ENCODE results near the gene BCL2. TPM values are rescaled to one million over a fixed set of nuclear protein-coding genes. Genes with fewer than 3 reads are reported as not detected.
A peak's percentile ranks its signal among the peaks of the same experiment; 100 is the strongest.

The BCL2 gene
- total RNA-seq, 1 donor from 2014 or later: 76.1 TPM

DNA sequence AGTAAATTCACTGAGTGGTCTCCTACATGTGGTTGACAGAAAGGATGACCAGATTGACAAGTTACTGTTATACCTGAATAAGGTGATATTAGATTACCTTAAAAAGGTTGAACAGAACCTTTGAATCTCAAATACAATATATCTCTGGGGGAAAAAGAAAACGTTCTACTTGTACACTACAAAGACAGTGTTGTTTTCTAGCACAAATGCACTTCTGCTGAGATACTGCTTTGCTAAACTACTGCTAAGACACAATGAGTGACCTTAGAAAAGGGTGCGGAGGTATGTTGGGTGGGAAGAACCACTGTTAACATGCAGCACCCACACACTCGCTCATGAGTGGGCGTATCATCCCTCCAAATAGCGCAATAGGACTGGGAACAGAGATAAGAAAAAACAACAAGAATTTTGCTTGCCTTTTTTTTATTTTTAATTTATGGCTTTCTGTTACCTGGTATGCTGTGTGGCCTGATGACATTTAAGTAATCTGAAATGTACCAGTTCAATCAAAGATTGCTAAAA is 6.1 kb downstream of the BCL2 start:
- Mint-ChIP-seq H3K4me1 (ENCODE audit: low read depth) (peaks cover 63% of the 10 kb centered on the region), H3K27me3 (ENCODE audit: low read depth) (no peaks in the 10 kb centered on the region), H3K9me3 (no peaks in the 10 kb centered on the region), H3K4me3 (ENCODE audit: low read depth) (peak overlapping the region; percentile 88), H3K36me3 (ENCODE audit: low read depth) (peaks cover 75% of the 10 kb centered on the region), H3K27ac (no peak overlapping the region)
- intact Hi-C loops (cut with micrococcal nuclease): loop anchor here (10.0 kb wide), 2 partner anchors 469 to 599 kb away; partner anchors contain the start of gene PHLPP1
- DNase-seq (ENCODE audit: low spot score): no peak

DNA sequence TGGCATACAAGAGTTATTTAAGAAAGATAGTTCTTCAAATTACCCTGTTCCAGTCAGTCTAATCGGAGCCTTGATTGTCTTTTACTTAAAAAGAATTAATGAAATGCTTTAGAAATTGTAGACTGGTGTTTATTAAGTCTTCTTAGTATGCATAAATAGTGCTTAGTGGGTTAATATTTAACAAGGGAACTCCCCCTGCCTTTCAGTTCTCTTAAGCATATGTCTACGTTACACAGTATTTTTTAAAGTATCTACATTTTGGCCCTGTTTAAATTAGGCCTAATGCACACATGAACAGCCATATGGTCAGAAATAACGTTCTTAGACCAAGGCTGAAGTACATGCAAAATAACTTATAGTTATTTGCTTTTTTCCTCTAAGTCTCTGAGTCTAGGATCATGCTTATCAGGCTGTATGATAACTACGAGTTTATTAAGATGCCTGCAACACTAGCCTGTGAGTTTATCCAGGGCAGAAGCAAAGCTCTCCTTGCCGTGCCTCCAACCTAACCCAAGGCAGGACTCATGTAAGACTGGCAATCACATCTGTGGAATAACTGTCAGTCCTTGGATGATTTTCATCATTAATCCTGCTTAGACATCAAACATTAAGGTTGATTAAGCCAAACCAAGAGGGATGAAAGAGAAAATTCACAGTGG is 6.7 kb downstream of the BCL2 start:
- Mint-ChIP-seq H3K36me3 (ENCODE audit: low read depth) (peaks cover 70% of the 10 kb centered on the region), H3K4me3 (ENCODE audit: low read depth) (peak overlapping the region; percentile 67), H3K9me3 (no peaks in the 10 kb centered on the region), H3K27me3 (ENCODE audit: low read depth) (no peaks in the 10 kb centered on the region), H3K27ac (no peak overlapping the region), H3K4me1 (ENCODE audit: low read depth) (peaks cover 67% of the 10 kb centered on the region)
- DNase-seq (ENCODE audit: low spot score): no peak
- intact Hi-C loops (cut with micrococcal nuclease): loop anchor here (10.0 kb wide), 2 partner anchors 468 to 598 kb away; partner anchors contain the start of gene PHLPP1

DNA sequence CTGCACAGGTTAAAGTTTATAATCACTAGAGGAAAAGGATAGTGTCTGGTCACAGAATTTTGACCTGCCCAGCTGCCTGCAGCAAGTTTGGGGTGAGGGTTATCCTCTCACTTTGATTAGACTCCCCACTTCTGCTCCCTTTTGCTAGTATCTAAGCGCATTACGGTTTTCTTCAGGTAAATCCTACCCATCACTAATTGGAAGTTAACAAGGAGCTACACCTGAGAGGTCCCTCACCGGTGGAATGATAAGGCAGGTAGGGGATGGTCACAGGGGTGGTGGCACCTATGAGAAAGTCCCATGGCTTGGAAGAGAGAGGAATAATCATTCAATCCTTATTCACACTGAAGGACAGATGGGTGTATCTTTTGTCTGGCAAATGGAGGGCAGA is 7.6 kb downstream of the BCL2 start:
- Mint-ChIP-seq H3K4me3 (ENCODE audit: low read depth) (peak overlapping the region; percentile 19), H3K27ac (no peak overlapping the region), H3K27me3 (ENCODE audit: low read depth) (no peaks in the 10 kb centered on the region), H3K36me3 (ENCODE audit: low read depth) (peaks cover 67% of the 10 kb centered on the region), H3K4me1 (ENCODE audit: low read depth) (peaks cover 74% of the 10 kb centered on the region), H3K9me3 (no peaks in the 10 kb centered on the region)
- intact Hi-C loops (cut with micrococcal nuclease): loop anchor here (10.0 kb wide), 2 partner anchors 467 to 597 kb away; partner anchors contain the start of gene PHLPP1
- no peak for DNase-seq (ENCODE audit: low spot score)

DNA sequence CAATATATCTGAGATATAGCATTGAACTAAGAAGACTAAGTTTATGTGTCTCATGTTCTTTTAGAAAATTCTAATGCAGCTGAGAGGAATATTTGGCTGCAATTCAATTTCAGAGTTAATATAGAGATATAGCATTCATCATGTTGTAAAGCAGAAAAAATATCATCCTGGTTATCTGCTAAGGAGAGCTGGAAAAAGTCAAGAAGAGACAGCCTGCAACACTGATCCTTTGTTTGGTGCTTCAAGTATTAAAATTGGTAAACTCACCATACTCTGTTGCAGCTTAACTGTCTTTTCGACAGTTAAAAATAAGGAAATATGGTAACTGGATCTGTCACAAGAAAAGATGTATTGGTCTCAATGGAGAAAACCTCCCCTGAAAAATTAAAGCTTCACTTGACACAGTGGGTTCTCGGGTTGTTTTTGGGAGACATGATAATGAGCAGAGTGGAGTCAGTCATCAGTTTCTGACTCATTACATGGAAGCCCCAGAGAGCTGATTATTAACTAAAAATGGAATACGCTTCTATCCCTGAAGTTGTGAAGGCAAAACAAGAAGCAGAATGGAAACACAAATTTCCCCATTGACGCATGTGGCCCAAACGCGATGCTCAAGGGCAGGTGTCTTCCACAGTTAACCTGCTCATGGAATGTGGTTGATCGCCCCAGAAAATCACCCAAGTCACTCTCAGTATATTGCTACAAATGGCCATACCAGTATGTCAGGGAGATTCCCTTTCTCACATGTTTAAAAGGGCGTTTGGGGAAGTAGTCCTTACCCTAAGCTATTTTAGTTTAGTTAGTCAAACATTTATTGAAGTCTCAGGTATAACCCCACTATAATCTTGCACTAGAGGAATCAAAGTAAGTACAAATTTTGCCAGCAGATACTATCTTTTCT is 8.2 kb downstream of the BCL2 start:
- H3K27ac Mint-ChIP-seq: peak overlapping the region; percentile 13

DNA sequence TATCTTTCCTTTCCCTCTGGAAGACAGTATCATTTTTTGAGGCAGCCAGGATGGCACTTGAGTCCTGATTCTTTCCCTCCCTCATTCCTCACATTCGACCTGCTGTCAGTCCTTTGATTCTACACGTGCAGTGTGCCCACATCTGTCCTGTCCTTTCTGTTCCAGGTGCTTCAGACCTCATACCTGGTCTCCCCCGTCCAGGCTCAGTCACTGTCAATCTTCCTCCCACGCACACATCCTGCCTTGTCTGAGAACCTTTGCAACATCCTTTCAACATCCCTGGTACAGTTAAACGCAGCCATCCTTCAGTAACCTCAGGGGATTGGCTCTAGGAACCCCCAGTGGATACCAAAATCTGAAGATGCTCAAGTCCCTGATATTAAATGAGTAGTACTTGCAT is 10.1 kb downstream of the BCL2 start:
- no peak overlapping the region for H3K27ac Mint-ChIP-seq
- H3K4me1 Mint-ChIP-seq (ENCODE audit: low read depth): peaks cover 78% of the 10 kb centered on the region
- no peaks in the 10 kb centered on the region for H3K27me3 Mint-ChIP-seq (ENCODE audit: low read depth)
- peaks cover 65% of the 10 kb centered on the region for H3K36me3 Mint-ChIP-seq (ENCODE audit: low read depth)
- no peaks in the 10 kb centered on the region for H3K9me3 Mint-ChIP-seq
- H3K4me3 Mint-ChIP-seq (ENCODE audit: low read depth): no peak overlapping the region
- no peak for DNase-seq (ENCODE audit: low spot score)
- intact Hi-C loops (cut with micrococcal nuclease): no loop called here

More for the DNA sequence above, 8.2 kb downstream of the BCL2 start:
- H3K4me1 Mint-ChIP-seq (ENCODE audit: low read depth): peaks cover 79% of the 10 kb centered on the region
- H3K4me3 Mint-ChIP-seq (ENCODE audit: low read depth): no peak overlapping the region
- H3K9me3 Mint-ChIP-seq: no peaks in the 10 kb centered on the region
- DNase-seq (ENCODE audit: low spot score): no peak
- no peaks in the 10 kb centered on the region for H3K27me3 Mint-ChIP-seq (ENCODE audit: low read depth)
- H3K36me3 Mint-ChIP-seq (ENCODE audit: low read depth): peaks cover 67% of the 10 kb centered on the region
- intact Hi-C loops (cut with micrococcal nuclease): loop anchor here (10.0 kb wide), 2 partner anchors 467 to 597 kb away; partner anchors contain the start of gene PHLPP1

DNA sequence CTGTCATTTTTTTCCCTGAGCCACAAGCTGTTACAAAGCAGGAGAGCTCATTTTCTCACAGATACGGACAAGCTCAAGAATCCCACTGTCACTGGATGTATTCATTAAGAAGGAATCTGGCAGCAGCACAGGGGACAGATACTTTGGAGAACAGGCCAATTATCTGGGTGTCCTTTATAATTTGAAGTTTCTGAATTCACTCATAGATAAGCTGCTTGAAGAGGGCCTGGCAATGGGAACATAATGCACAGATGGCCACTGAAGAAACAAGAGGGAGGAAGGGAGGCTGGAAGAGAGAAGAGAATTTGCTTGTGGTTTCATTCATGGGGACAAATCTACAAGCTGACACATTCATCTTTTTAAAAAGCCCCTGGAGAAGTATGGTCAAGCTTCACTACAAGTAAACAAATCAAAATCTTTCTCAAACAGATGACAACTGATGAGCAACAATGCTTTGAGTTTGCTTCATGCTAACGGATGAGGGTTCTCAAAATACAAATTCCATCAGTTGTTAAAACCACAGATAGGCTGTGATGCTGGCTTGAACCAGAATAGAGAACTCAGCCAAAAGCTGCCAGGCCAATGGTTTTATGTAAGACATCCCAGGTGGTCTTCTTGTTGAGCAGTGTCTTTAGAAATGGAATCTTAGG is 11.9 kb downstream of the BCL2 start:
- Mint-ChIP-seq H3K4me3 (ENCODE audit: low read depth) (no peak overlapping the region), H3K27ac (no peak overlapping the region), H3K4me1 (ENCODE audit: low read depth) (peaks cover 76% of the 10 kb centered on the region), H3K9me3 (no peaks in the 10 kb centered on the region), H3K27me3 (ENCODE audit: low read depth) (no peaks in the 10 kb centered on the region), H3K36me3 (ENCODE audit: low read depth) (peaks cover 64% of the 10 kb centered on the region)
- no peak for DNase-seq (ENCODE audit: low spot score)
- intact Hi-C loops (cut with micrococcal nuclease): no loop called here

DNA sequence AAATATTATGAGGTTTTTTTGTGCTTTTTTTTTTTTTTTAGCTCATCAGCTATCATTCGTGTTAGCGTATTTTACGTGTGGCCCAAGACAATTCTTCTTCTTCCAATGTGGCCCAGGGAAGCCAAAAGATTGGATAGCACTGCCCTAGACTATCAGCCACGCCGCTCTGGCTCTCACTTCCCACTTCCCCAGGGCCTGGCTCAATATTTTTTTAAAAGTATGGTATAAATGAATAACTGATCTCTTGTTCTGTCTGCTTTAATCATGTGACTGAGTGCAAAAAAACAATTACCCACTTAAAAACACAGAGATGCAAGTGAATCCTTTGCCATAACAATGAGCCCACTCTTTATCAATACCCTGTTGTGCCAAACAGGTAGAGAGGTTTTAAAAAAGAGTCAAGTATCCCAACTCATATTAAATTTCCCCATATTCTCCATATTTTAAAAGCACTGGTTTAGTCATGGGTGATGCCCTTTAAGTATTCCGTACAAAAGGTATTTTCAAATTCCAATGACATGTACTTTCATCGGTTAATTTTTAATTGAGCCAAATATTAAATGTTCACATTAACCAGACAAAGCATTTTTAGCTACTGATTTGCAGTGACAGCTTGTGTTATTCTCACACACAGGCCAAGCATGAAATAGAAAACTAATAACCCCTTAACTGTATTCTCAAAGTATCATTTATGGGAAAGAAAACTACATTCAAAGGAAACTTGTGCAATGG is 12.6 kb downstream of the BCL2 start:
- no peak overlapping the region for H3K4me3 Mint-ChIP-seq (ENCODE audit: low read depth)
- no peak overlapping the region for H3K27ac Mint-ChIP-seq
- peaks cover 64% of the 10 kb centered on the region for H3K36me3 Mint-ChIP-seq (ENCODE audit: low read depth)
- H3K4me1 Mint-ChIP-seq (ENCODE audit: low read depth): peaks cover 78% of the 10 kb centered on the region
- H3K9me3 Mint-ChIP-seq: no peaks in the 10 kb centered on the region
- intact Hi-C loops (cut with micrococcal nuclease): no loop called here
- H3K27me3 Mint-ChIP-seq (ENCODE audit: low read depth): no peaks in the 10 kb centered on the region
- DNase-seq (ENCODE audit: low spot score): no peak

DNA sequence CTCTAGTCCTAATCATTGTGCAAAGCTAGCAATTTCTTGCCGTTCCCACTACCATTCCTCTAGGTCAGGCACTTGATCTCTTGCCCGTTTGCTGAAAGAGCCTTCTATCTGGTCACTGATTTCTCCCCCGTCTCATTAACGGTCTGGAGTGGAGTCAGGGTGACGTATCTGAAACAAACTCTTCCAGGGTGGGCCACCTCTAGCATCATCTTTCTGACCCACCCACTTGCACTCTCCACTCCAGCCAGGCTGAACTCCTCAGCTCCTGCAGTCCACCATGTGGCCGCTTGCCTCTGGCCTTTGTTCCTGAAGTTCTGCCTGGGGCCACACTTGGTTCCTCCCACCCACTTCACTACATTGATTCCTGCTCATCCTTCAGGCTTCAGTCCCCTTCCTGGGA is 13.3 kb downstream of the BCL2 start:
- intact Hi-C loops (cut with micrococcal nuclease): no loop called here
- Mint-ChIP-seq H3K4me1 (ENCODE audit: low read depth) (peaks cover 78% of the 10 kb centered on the region), H3K9me3 (no peaks in the 10 kb centered on the region), H3K27me3 (ENCODE audit: low read depth) (no peaks in the 10 kb centered on the region), H3K4me3 (ENCODE audit: low read depth) (no peak overlapping the region), H3K27ac (peak overlapping the region; percentile 47), H3K36me3 (ENCODE audit: low read depth) (peaks cover 65% of the 10 kb centered on the region)
- no peak for DNase-seq (ENCODE audit: low spot score)

DNA sequence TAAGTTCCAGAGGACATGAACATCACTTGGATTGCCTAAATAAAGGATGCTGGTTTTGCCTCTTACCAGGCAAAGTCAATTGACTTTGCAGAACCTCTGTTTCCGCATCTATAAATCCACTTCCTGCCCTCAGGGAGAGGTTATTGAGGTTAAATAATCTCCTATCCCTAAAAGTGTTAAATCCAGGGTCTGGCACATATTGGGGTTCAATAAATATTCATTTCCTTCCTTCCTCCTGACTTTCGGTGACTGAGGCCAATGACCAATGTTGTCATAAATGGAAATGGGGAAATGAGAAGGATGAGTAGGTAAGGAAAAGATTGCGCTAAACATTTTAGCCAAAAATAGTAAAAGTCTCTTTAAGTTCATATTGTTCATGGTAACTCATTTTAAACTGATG is 16.0 kb downstream of the BCL2 start:
- peak overlapping the region; percentile 50 for H3K4me3 Mint-ChIP-seq (ENCODE audit: low read depth)
- DNase-seq (ENCODE audit: low spot score): no peak
- no peaks in the 10 kb centered on the region for H3K9me3 Mint-ChIP-seq
- peaks cover 75% of the 10 kb centered on the region for H3K36me3 Mint-ChIP-seq (ENCODE audit: low read depth)
- H3K27me3 Mint-ChIP-seq (ENCODE audit: low read depth): no peaks in the 10 kb centered on the region
- peak overlapping the region; percentile 69 for H3K27ac Mint-ChIP-seq
- intact Hi-C loops (cut with micrococcal nuclease): loop anchor here (1.0 kb wide), 1 partner anchor 103 kb away; no protein-coding TSS in a partner anchor
- H3K4me1 Mint-ChIP-seq (ENCODE audit: low read depth): peaks cover 86% of the 10 kb centered on the region

DNA sequence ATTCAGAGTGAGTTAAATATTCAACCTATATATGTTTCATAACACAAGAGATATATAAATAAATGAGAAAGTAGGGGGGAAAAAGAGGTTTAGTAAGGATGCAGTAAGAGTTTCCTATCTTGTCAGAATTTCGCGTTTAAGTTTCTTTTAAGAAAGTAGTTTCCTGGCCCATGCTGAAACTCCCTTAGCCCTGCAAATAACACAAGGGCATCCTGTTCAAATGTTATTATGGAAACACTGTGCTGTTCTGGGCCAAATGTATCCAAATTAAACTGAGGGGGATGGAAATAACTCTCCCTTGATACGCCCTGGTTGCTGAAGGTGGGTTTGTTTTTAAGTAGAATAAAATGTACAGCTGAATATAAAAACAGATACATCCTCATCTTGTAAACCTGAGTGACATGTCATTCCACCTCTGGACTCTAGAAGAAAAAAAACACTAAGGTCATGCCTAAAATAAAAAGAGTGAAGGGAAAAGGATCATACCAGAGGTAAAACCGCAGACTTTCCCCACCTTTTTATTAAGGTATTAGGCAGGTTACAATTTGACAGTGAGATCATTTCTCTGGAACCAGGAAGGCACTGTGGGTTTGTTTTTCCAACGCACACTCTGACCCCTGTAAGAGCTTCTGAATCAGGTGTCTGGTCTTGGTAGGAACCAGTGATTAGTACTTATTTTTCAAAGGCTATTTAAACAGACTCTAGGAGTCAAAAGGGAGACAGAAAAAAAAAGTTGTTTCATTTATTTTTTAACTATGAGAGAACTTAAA is 16.7 kb downstream of the BCL2 start:
- peaks cover 90% of the 10 kb centered on the region for H3K4me1 Mint-ChIP-seq (ENCODE audit: low read depth)
- peaks cover 83% of the 10 kb centered on the region for H3K36me3 Mint-ChIP-seq (ENCODE audit: low read depth)
- intact Hi-C loops (cut with micrococcal nuclease): loop anchor here (1.0 kb wide), 1 partner anchor 103 kb away; no protein-coding TSS in a partner anchor

DNA sequence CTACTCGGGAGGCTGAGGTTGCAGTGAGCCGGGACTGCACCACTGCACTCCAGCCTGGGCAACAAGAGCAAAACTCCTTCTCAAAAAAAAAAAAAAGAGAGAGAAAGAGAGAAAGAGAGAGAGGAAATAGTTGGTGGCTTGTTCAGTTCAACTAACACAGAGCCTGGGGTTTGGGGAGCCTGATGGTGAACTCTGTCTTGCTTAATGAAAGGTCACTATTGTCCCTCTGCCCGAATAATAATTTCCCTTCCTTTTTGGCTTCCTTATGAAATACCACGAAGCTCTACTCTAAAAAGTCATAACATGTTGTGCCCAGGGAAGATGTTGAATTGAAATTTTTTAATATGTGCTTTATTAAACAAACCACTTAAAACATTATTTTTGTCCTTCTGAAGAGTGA is 17.3 kb downstream of the BCL2 start:
- Mint-ChIP-seq H3K36me3 (ENCODE audit: low read depth) (peaks cover 84% of the 10 kb centered on the region), H3K9me3 (no peaks in the 10 kb centered on the region), H3K27me3 (ENCODE audit: low read depth) (no peaks in the 10 kb centered on the region), H3K4me1 (ENCODE audit: low read depth) (peaks cover 85% of the 10 kb centered on the region), H3K27ac (peak overlapping the region; percentile 92), H3K4me3 (ENCODE audit: low read depth) (peak overlapping the region; percentile 68)
- intact Hi-C loops (cut with micrococcal nuclease): no loop called here
- no peak for DNase-seq (ENCODE audit: low spot score)

More for the DNA sequence above, 16.7 kb downstream of the BCL2 start:
- Mint-ChIP-seq H3K27ac (peak overlapping the region; percentile 92), H3K4me3 (ENCODE audit: low read depth) (peak overlapping the region; percentile 68), H3K27me3 (ENCODE audit: low read depth) (no peaks in the 10 kb centered on the region), H3K9me3 (no peaks in the 10 kb centered on the region)
- no peak for DNase-seq (ENCODE audit: low spot score)
